Measurements from ENCODE around the gene CD59. TPM values are rescaled to one million over a fixed set of nuclear protein-coding genes. Genes with fewer than 3 reads are reported as not detected.

The CD59 gene
- total and polyA plus RNA-seq, 7 experiments from 2014 or later = 23.3 to 152 (median 69.6) TPM

- peak; percentile 29 for ATAC-seq
Observed at GRCh38 chr11:33723238-33723881, 12.9 kb downstream of the CD59 start.

GRCh38 chr11:33722590-33723234 is 13.5 kb downstream of the CD59 start:
- peaks cover 22 to 60% (median 32%) of the 10 kb centered on the region in 7 donors for H3K4me1 Mint-ChIP-seq
- Histone ChIP-seq H3K9me3 (ENCODE audit: control insufficient read depth in 2 of 3, low read length in 3 of 3) (no peaks in the 10 kb centered on the region), H3K4me1 (ENCODE audit: control insufficient read depth in 2 of 2, insufficient read depth in 2 of 2, low read length in 2 of 2) (no peaks in the 10 kb centered on the region), H3K27ac (ENCODE audit: low read depth, low read length) (no peak overlapping the region), H3K36me3 (ENCODE audit: control insufficient read depth in 2 of 3, insufficient read depth in 3 of 3, low read length in 3 of 3) (peaks cover 0 to 33% (median 0%) of the 10 kb centered on the region in 3 experiments), H3K4me3 (ENCODE audit: low read length) (no peak overlapping the region), H3K27me3 (ENCODE audit: control insufficient read depth in 2 of 2, insufficient read depth in 2 of 2, low read length in 2 of 2) (no peaks in the 10 kb centered on the region)
- H3K9me3 Mint-ChIP-seq = no peaks in the 10 kb centered on the region
- peak overlapping the region in 1 of 10 donors; percentile 13 for H3K4me3 Mint-ChIP-seq
- intact Hi-C loops (cut with micrococcal nuclease) = no loop called here
- H3K27me3 Mint-ChIP-seq = no peaks in the 10 kb centered on the region
- peak; percentile 62 for ATAC-seq
- ChIA-PET POLR2A (no interaction called here), CTCF (no interaction called here)
- H3K27ac Mint-ChIP-seq = peak overlapping the region in 1 of 9 donors; percentile 64
- H3K36me3 Mint-ChIP-seq = peaks cover 10 to 27% (median 14%) of the 10 kb centered on the region in 5 donors
- peak in 1 of 9 donors; percentile 64 for DNase-seq

More at GRCh38 chr11:33723238-33723881, 12.9 kb downstream of the CD59 start:
- peak in 1 of 9 donors; percentile 26 for DNase-seq
- Mint-ChIP-seq H3K9me3 (no peaks in the 10 kb centered on the region), H3K36me3 (peaks cover 10 to 27% (median 14%) of the 10 kb centered on the region in 5 donors), H3K4me3 (peak overlapping the region in 1 of 10 donors; percentile 8), H3K4me1 (peaks cover 22 to 61% (median 32%) of the 10 kb centered on the region in 7 donors), H3K27me3 (no peaks in the 10 kb centered on the region), H3K27ac (peak overlapping the region in 2 of 9 donors; percentile 42 to 64)
- Histone ChIP-seq H3K4me3 (ENCODE audit: low read length) (no peak overlapping the region), H3K4me1 (ENCODE audit: control insufficient read depth in 2 of 2, insufficient read depth in 2 of 2, low read length in 2 of 2) (no peaks in the 10 kb centered on the region), H3K36me3 (ENCODE audit: control insufficient read depth in 2 of 3, insufficient read depth in 3 of 3, low read length in 3 of 3) (peaks cover 0 to 33% (median 0%) of the 10 kb centered on the region in 3 experiments), H3K9me3 (ENCODE audit: control insufficient read depth in 2 of 3, low read length in 3 of 3) (no peaks in the 10 kb centered on the region), H3K27ac (ENCODE audit: low read depth, low read length) (no peak overlapping the region), H3K27me3 (ENCODE audit: control insufficient read depth in 2 of 2, insufficient read depth in 2 of 2, low read length in 2 of 2) (no peaks in the 10 kb centered on the region)
- intact Hi-C loops (cut with micrococcal nuclease) = no loop called here
- CTCF ChIA-PET = no interaction called here
- POLR2A ChIA-PET = no interaction called here

- Mint-ChIP-seq H3K27me3 (no peaks in the 10 kb centered on the region), H3K27ac (peak overlapping the region in 2 of 9 donors; percentile 2 to 64)
- intact Hi-C loops (cut with micrococcal nuclease) = no loop called here
Observed at GRCh38 chr11:33721984-33722383, 14.2 kb downstream of the CD59 start.

GRCh38 chr11:33721426-33721825 is 14.8 kb downstream of the CD59 start:
- Mint-ChIP-seq H3K4me1 (peaks cover 18 to 55% (median 24%) of the 10 kb centered on the region in 7 donors), H3K27me3 (no peaks in the 10 kb centered on the region), H3K27ac (peak overlapping the region in 2 of 9 donors; percentile 8 to 21), H3K9me3 (no peaks in the 10 kb centered on the region), H3K4me3 (no peak overlapping the region), H3K36me3 (peaks cover 12 to 31% (median 18%) of the 10 kb centered on the region in 5 donors)
- H3K9me3 ChIP-seq (ENCODE audit: control insufficient read depth in 2 of 3, low read length in 3 of 3) = no peaks in the 10 kb centered on the region
- no peaks in the 10 kb centered on the region for H3K27me3 ChIP-seq (ENCODE audit: control insufficient read depth in 2 of 2, insufficient read depth in 2 of 2, low read length in 2 of 2)
- DNase-seq (no peak), ATAC-seq (no peak)
- H3K4me3 ChIP-seq (ENCODE audit: low read length) = no peak overlapping the region
- ChIA-PET POLR2A (no interaction called here), CTCF (no interaction called here)
- intact Hi-C loops (cut with micrococcal nuclease) = no loop called here
- peaks cover 0 to 44% (median 0%) of the 10 kb centered on the region in 3 experiments for H3K36me3 ChIP-seq (ENCODE audit: control insufficient read depth in 2 of 3, insufficient read depth in 3 of 3, low read length in 3 of 3)
- no peak overlapping the region for H3K27ac ChIP-seq (ENCODE audit: low read depth, low read length)
- H3K4me1 ChIP-seq (ENCODE audit: control insufficient read depth in 2 of 2, insufficient read depth in 2 of 2, low read length in 2 of 2) = no peaks in the 10 kb centered on the region

More at GRCh38 chr11:33721984-33722383, 14.2 kb downstream of the CD59 start:
- Histone ChIP-seq H3K4me3 (ENCODE audit: low read length) (no peak overlapping the region), H3K9me3 (ENCODE audit: control insufficient read depth in 2 of 3, low read length in 3 of 3) (no peaks in the 10 kb centered on the region), H3K36me3 (ENCODE audit: control insufficient read depth in 2 of 3, insufficient read depth in 3 of 3, low read length in 3 of 3) (peaks cover 0 to 38% (median 0%) of the 10 kb centered on the region in 3 experiments), H3K27ac (ENCODE audit: low read depth, low read length) (no peak overlapping the region), H3K27me3 (ENCODE audit: control insufficient read depth in 2 of 2, insufficient read depth in 2 of 2, low read length in 2 of 2) (no peaks in the 10 kb centered on the region), H3K4me1 (ENCODE audit: control insufficient read depth in 2 of 2, insufficient read depth in 2 of 2, low read length in 2 of 2) (no peaks in the 10 kb centered on the region)
- DNase-seq (no peak), ATAC-seq (no peak)
- Mint-ChIP-seq H3K4me3 (no peak overlapping the region), H3K36me3 (peaks cover 12 to 29% (median 15%) of the 10 kb centered on the region in 5 donors), H3K4me1 (peaks cover 21 to 57% (median 30%) of the 10 kb centered on the region in 7 donors), H3K9me3 (no peaks in the 10 kb centered on the region)
- ChIA-PET CTCF (no interaction called here), POLR2A (no interaction called here)

GRCh38 chr11:33719587-33719986 is 16.6 kb downstream of the CD59 start:
- Histone ChIP-seq H3K27me3 (ENCODE audit: control insufficient read depth in 2 of 2, insufficient read depth in 2 of 2, low read length in 2 of 2) (no peaks in the 10 kb centered on the region), H3K4me1 (ENCODE audit: control insufficient read depth in 2 of 2, insufficient read depth in 2 of 2, low read length in 2 of 2) (no peaks in the 10 kb centered on the region), H3K27ac (ENCODE audit: low read depth, low read length) (no peak overlapping the region), H3K36me3 (ENCODE audit: control insufficient read depth in 2 of 3, insufficient read depth in 3 of 3, low read length in 3 of 3) (peaks cover 0 to 45% (median 0%) of the 10 kb centered on the region in 3 experiments), H3K4me3 (ENCODE audit: low read length) (no peak overlapping the region), H3K9me3 (ENCODE audit: control insufficient read depth in 2 of 3, low read length in 3 of 3) (no peaks in the 10 kb centered on the region)
- H3K9me3 Mint-ChIP-seq = no peaks in the 10 kb centered on the region
- DNase-seq (no peak), ATAC-seq (no peak)
- ChIA-PET CTCF (no interaction called here), POLR2A (interaction anchor here (1.1 kb wide), 1 partner anchor 16 kb away, joined by 4 read pairs; no protein-coding TSS in a partner anchor)
- H3K36me3 Mint-ChIP-seq = peaks cover 11 to 29% (median 18%) of the 10 kb centered on the region in 5 donors
- peaks cover 5 to 40% (median 8%) of the 10 kb centered on the region in 7 donors for H3K4me1 Mint-ChIP-seq
- intact Hi-C loops (cut with micrococcal nuclease) = no loop called here
- H3K27ac Mint-ChIP-seq = peak overlapping the region in 2 of 9 donors; percentile 45 to 68
- H3K4me3 Mint-ChIP-seq = no peak overlapping the region
- H3K27me3 Mint-ChIP-seq = no peaks in the 10 kb centered on the region

GRCh38 chr11:33718440-33718839 is 17.8 kb downstream of the CD59 start:
- DNase-seq (no peak), ATAC-seq (no peak)
- Mint-ChIP-seq H3K4me1 (peaks cover 0 to 28% (median under 1%) of the 10 kb centered on the region in 7 donors), H3K9me3 (no peaks in the 10 kb centered on the region), H3K4me3 (no peak overlapping the region), H3K27ac (no peak overlapping the region), H3K27me3 (no peaks in the 10 kb centered on the region), H3K36me3 (peaks cover 11 to 34% (median 18%) of the 10 kb centered on the region in 5 donors)
- ChIA-PET CTCF (interaction anchor here (0.9 kb wide), 1 partner anchor 88 kb away, joined by 3 read pairs; no protein-coding TSS in a partner anchor), POLR2A (no interaction called here)
- Histone ChIP-seq H3K27ac (ENCODE audit: low read depth, low read length) (no peak overlapping the region), H3K9me3 (ENCODE audit: control insufficient read depth in 2 of 3, low read length in 3 of 3) (no peaks in the 10 kb centered on the region), H3K4me3 (ENCODE audit: low read length) (no peak overlapping the region), H3K4me1 (ENCODE audit: control insufficient read depth in 2 of 2, insufficient read depth in 2 of 2, low read length in 2 of 2) (no peaks in the 10 kb centered on the region), H3K36me3 (ENCODE audit: control insufficient read depth in 2 of 3, insufficient read depth in 3 of 3, low read length in 3 of 3) (peaks cover 0 to 45% (median 0%) of the 10 kb centered on the region in 3 experiments), H3K27me3 (ENCODE audit: control insufficient read depth in 2 of 2, insufficient read depth in 2 of 2, low read length in 2 of 2) (no peaks in the 10 kb centered on the region)
- intact Hi-C loops (cut with micrococcal nuclease) = no loop called here
